ENCODE measurements around the gene GMDS. TPM values are rescaled to one million over a fixed set of nuclear protein-coding genes. Genes with fewer than 3 reads are reported as not detected.

The GMDS gene
- total RNA-seq, 1 experiment from 2014 or later: 35.0 TPM

DNA sequence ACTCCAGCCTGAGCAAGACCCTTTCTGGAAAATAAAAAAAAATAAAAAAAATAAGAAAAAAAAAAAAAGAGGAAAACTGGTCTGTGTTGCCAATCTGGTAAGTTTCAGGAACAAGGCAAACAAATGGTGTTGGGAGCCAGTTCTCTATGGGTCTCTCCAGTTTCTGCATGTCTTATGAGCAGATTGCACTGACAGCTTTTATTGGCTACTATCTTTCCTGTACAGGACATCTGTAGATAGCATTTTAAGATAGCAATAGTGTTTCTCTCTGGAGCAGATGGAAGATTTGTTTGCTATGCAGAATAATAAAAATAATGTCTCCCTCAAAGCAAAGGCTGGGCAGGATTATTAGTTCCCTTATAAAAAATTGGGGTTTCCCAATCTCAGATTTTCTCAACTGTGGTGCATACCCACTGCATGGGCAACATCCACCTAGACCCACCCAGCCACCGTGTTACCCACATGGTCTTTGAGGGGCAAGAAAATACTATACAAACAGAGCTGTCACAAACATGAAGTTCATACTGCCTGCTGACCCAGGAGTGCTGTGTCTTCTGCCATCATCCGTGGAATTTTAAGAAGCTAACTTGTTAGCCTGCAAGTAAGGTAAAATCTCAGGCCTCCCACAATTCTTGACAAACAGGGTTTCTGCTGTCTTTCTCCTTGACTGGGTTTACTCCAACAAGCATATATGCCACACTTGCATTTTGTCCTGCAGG, 9.5 kb downstream of the GMDS start:
- ChIA-PET CTCF (interaction anchor here (1.4 kb wide), 1 partner anchor 118 kb away, joined by 4 read pairs; no protein-coding TSS in a partner anchor), POLR2A (no interaction called here)
- Mint-ChIP-seq H3K36me3 (no peaks in the 10 kb centered on the region), H3K4me3 (no peak overlapping the region), H3K27ac (no peak overlapping the region), H3K4me1 (peaks cover 37% of the 10 kb centered on the region), H3K27me3 (ENCODE audit: low read depth) (no peaks in the 10 kb centered on the region), H3K9me3 (no peaks in the 10 kb centered on the region)
- ATAC-seq (no peak), DNase-seq (ENCODE audit: low spot score) (no peak)
- no peak for TF ChIP-seq NFYB (CRISPR knock-in tag; conservative IDR thresholded peaks at IDR 0.05; ENCODE audit: low read depth)
- TF ChIP-seq ZNF263 (CRISPR knock-in tag; IDR thresholded peaks at IDR 0.05; ENCODE audit: low read depth): no peak
- no peak for TF ChIP-seq ZNF423 (CRISPR knock-in tag; IDR thresholded peaks at IDR 0.05)

GRCh38 chr6:2232445-2232844, 13.0 kb downstream of the GMDS start:
- ATAC-seq: no peak
- POLR2A ChIA-PET: no interaction called here
- TF ChIP-seq ETV6 (CRISPR knock-in tag; IDR thresholded peaks at IDR 0.05) (no peak), ATF1 (CRISPR knock-in tag; IDR thresholded peaks at IDR 0.05) (no peak)
- CTCF ChIA-PET: no interaction called here
- Mint-ChIP-seq H3K36me3 (no peaks in the 10 kb centered on the region), H3K27me3 (ENCODE audit: low read depth) (no peaks in the 10 kb centered on the region), H3K4me1 (peaks cover 41% of the 10 kb centered on the region), H3K27ac (peak overlapping the region; percentile 63; the same call in 1 of the 2 replicates), H3K4me3 (no peak overlapping the region), H3K9me3 (no peaks in the 10 kb centered on the region)
- no peak for DNase-seq (ENCODE audit: low spot score)

GRCh38 chr6:2231438-2231837, 14.0 kb downstream of the GMDS start:
- Mint-ChIP-seq H3K36me3 (no peaks in the 10 kb centered on the region), H3K4me3 (no peak overlapping the region), H3K4me1 (peaks cover 41% of the 10 kb centered on the region), H3K27ac (no peak overlapping the region), H3K9me3 (no peaks in the 10 kb centered on the region), H3K27me3 (ENCODE audit: low read depth) (no peaks in the 10 kb centered on the region)
- DNase-seq (ENCODE audit: low spot score) (no peak), ATAC-seq (no peak)
- ChIA-PET CTCF (interaction anchor here (0.8 kb wide), 1 partner anchor 22 kb away, joined by 5 read pairs; no protein-coding TSS in a partner anchor), POLR2A (no interaction called here)
- TF ChIP-seq TCF7 (CRISPR knock-in tag; IDR thresholded peaks at IDR 0.05; ENCODE audit: low read depth) (no peak), ZNF121 (CRISPR knock-in tag; IDR thresholded peaks at IDR 0.05) (peak; percentile 40; the same call in 1 of the 2 replicates), OVOL2 (CRISPR knock-in tag; IDR thresholded peaks at IDR 0.05; ENCODE audit: borderline replicate concordance) (no peak), EMX1 (CRISPR knock-in tag; IDR thresholded peaks at IDR 0.05) (no peak), CDX4 (CRISPR knock-in tag; IDR thresholded peaks at IDR 0.05; ENCODE audit: borderline replicate concordance) (no peak)

GRCh38 chr6:2230659-2231277, 14.6 kb downstream of the GMDS start:
- Mint-ChIP-seq H3K9me3 (no peaks in the 10 kb centered on the region), H3K36me3 (no peaks in the 10 kb centered on the region), H3K27ac (no peak overlapping the region; the same call in 1 of the 2 replicates), H3K4me1 (peaks cover 45% of the 10 kb centered on the region), H3K27me3 (ENCODE audit: low read depth) (no peaks in the 10 kb centered on the region), H3K4me3 (no peak overlapping the region)
- no peak for DNase-seq (ENCODE audit: low spot score)
- ChIA-PET POLR2A (no interaction called here), CTCF (interaction anchor here (0.7 to 0.8 kb wide), 2 partner anchors 22 to 45 kb away, joined by 3 to 5 read pairs; no protein-coding TSS in a partner anchor)
- ATAC-seq: no peak; the same call in 1 of the 2 replicates
- TF ChIP-seq NFE2L1 (CRISPR knock-in tag; IDR thresholded peaks at IDR 0.05): no peak
- TF ChIP-seq STAT6 (CRISPR knock-in tag; conservative IDR thresholded peaks at IDR 0.05; ENCODE audit: low read depth): no peak
- no peak for TF ChIP-seq ZNF425 (CRISPR knock-in tag; conservative IDR thresholded peaks at IDR 0.05)
- TF ChIP-seq, protein P1, sequence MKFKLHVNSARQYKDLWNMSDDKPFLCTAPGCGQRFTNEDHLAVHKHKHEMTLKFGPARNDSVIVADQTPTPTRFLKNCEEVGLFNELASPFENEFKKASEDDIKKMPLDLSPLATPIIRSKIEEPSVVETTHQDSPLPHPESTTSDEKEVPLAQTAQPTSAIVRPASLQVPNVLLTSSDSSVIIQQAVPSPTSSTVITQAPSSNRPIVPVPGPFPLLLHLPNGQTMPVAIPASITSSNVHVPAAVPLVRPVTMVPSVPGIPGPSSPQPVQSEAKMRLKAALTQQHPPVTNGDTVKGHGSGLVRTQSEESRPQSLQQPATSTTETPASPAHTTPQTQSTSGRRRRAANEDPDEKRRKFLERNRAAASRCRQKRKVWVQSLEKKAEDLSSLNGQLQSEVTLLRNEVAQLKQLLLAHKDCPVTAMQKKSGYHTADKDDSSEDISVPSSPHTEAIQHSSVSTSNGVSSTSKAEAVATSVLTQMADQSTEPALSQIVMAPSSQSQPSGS (CRISPR knock-in tag; IDR thresholded peaks at IDR 0.05; ENCODE audit: borderline replicate concordance, low read depth): no peak
- TF ChIP-seq FOXJ3 (CRISPR knock-in tag; IDR thresholded peaks at IDR 0.05; ENCODE audit: borderline replicate concordance): no peak
- TF ChIP-seq, protein P2, sequence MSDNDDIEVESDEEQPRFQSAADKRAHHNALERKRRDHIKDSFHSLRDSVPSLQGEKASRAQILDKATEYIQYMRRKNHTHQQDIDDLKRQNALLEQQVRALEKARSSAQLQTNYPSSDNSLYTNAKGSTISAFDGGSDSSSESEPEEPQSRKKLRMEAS (CRISPR knock-in tag; IDR thresholded peaks at IDR 0.05): no peak

Measured in WTC11 (cell line).